Measurements from ENCODE around the gene TBCD.

GRCh38 chr17:82772026-82772425, 20.2 kb downstream of the TBCD start:
- TF ChIP-seq CTCF (IDR thresholded peaks at IDR 0.05; ENCODE audit: insufficient read depth, low read length, poor library complexity, severe bottlenecking) (no peak), EZH2phosphoT487 (conservative IDR thresholded peaks at IDR 0.05; ENCODE audit: low read length) (no peak)
